ENCODE results near the gene PPP1R7.

- no peak for TF ChIP-seq ATF6 (CRISPR knock-in tag; IDR thresholded peaks at IDR 0.05)
- no peak for TF ChIP-seq CREM (CRISPR knock-in tag; IDR thresholded peaks at IDR 0.05)
- TF ChIP-seq CTCF (IDR thresholded peaks at IDR 0.05): no peak
These were observed 11.8 kb upstream of the PPP1R7 start for GRCh38 chr2:241138471-241138870.

All from WTC11 (cell line).